GM18870 (cell line): ENCODE measurements around the gene RAI1.
"Not testable (repeated sequence)": the region's sequence is repeated elsewhere in the genome, so short reads cannot be mapped to it uniquely, and the experiment has no call there.

Experiments
- ATAC-seq: cut with Tn5 transposase; IDR thresholded peaks from one replicate; pipeline ENCODE4 v1.9.1; 2021; ENCODE audit warnings: moderate library complexity; ENCODE audit not compliant: unreplicated experiment

Gene RAI1

GRCh38 chr17:17680477-17681186 lies 626 bp upstream of the RAI1 start:
- ATAC-seq = no peak

- ATAC-seq = no peak
These were observed 560 bp downstream of the RAI1 start for GRCh38 chr17:17681744-17682292.

- ATAC-seq = no peak
These were observed 1.1 kb downstream of the RAI1 start for GRCh38 chr17:17682293-17682736.

GRCh38 chr17:17682737-17683680 lies 1.8 kb downstream of the RAI1 start:
- ATAC-seq = no peak

- no peak for ATAC-seq
These were observed 2.6 kb downstream of the RAI1 start for GRCh38 chr17:17683710-17684365.

- no peak for ATAC-seq
These were observed 3.9 kb downstream of the RAI1 start for GRCh38 chr17:17684906-17685774.

GRCh38 chr17:17685775-17686291 lies 4.6 kb downstream of the RAI1 start:
- ATAC-seq = no peak

GRCh38 chr17:17689312-17689711 lies 8.1 kb downstream of the RAI1 start:
- no peak for ATAC-seq

GRCh38 chr17:17690233-17690632 lies 9.0 kb downstream of the RAI1 start:
- not testable (repeated sequence) for ATAC-seq

GRCh38 chr17:17691468-17692263 lies 10.4 kb downstream of the RAI1 start:
- ATAC-seq = no peak

- ATAC-seq = no peak
These were observed 11.3 kb downstream of the RAI1 start for GRCh38 chr17:17692353-17693252.

GRCh38 chr17:17693253-17694168 lies 12.3 kb downstream of the RAI1 start:
- ATAC-seq = no peak

- no peak for ATAC-seq
These were observed 13.2 kb downstream of the RAI1 start for GRCh38 chr17:17694169-17695081.

- no peak for ATAC-seq
These were observed 14.8 kb downstream of the RAI1 start for GRCh38 chr17:17696085-17696484.

GRCh38 chr17:17696882-17697633 lies 15.8 kb downstream of the RAI1 start:
- ATAC-seq = no peak
